GM12864 (cell line): ENCODE data around the gene KIR2DL1.
"Not testable (repeated sequence)": the region's sequence is repeated elsewhere in the genome, so short reads cannot be mapped to it uniquely, and the experiment has no call there.

Experiments
- DNase-seq: peaks from one replicate; pipeline ENCODE4 v3.0.0-alpha.2; 2011; ENCODE audit warnings: low read depth
- H3K4me3 ChIP-seq: 2 replicates; pipeline ENCODE4 v1.5.1; 2011; ENCODE audit warnings: mild to moderate bottlenecking, low read depth, low read length, control low read depth
- CTCF ChIP-seq: IDR thresholded peaks from 2 replicates; pipeline ENCODE4 v1.5.1; 2011; ENCODE audit warnings: low read depth, mild to moderate bottlenecking, moderate library complexity, low read length, control low read depth, inconsistent platforms; ENCODE audit errors: missing control alignments

The KIR2DL1 gene

GRCh38 chr19:54769646-54770045 is at the start of gene KIR2DL1:
Gene KIR2DL1, plus strand, starts transcription at chr19:54769793. Its CDS starts 58 bp downstream, at chr19:54769851.
- not testable (repeated sequence) for DNase-seq, H3K4me3 ChIP-seq

- no peak for DNase-seq
- no peak for TF ChIP-seq CTCF
These were observed 45.5 kb upstream of the KIR2DL1 start, which contains the start of gene KIR3DL3 for GRCh38 chr19:54724142-54724541. Gene KIR3DL3, plus strand, starts transcription at chr19:54724442. Its CDS starts 55 bp downstream, at chr19:54724497.

GRCh38 chr19:54724644-54725043 is 44.9 kb upstream of the KIR2DL1 start:
- TF ChIP-seq CTCF, result no peak
- no peak overlapping the region for H3K4me3 ChIP-seq
- no peak for DNase-seq

More at GRCh38 chr19:54724142-54724541, 45.5 kb upstream of the KIR2DL1 start, which contains the start of gene KIR3DL3:
- H3K4me3 ChIP-seq, result no peak within 1 kb of the TSS

- no peak for TF ChIP-seq CTCF
These were observed 44.3 kb upstream of the KIR2DL1 start for GRCh38 chr19:54725321-54725720.

GRCh38 chr19:54727562-54727961 is 42.0 kb upstream of the KIR2DL1 start:
- TF ChIP-seq CTCF, result no peak
- no peak for DNase-seq
- no peak overlapping the region for H3K4me3 ChIP-seq

More at GRCh38 chr19:54725321-54725720, 44.3 kb upstream of the KIR2DL1 start:
- no peak overlapping the region for H3K4me3 ChIP-seq
- no peak for DNase-seq

- TF ChIP-seq CTCF, result no peak
- DNase-seq, result no peak
- H3K4me3 ChIP-seq, result no peak overlapping the region
These were observed 41.4 kb upstream of the KIR2DL1 start for GRCh38 chr19:54728167-54728566.

- no peak for TF ChIP-seq CTCF
- H3K4me3 ChIP-seq, result no peak overlapping the region
- DNase-seq, result no peak
These were observed 40.0 kb upstream of the KIR2DL1 start for GRCh38 chr19:54729416-54730188.
